Measurements from ENCODE around the gene RTL10.

Gene RTL10

GRCh38 chr22:19863571-19863970 is 8.9 kb upstream of the RTL10 start:
- DNase-seq (ENCODE audit: low read depth), result no peak

GRCh38 chr22:19862619-19863246 is 8.1 kb upstream of the RTL10 start:
- no peak for DNase-seq (ENCODE audit: low read depth)

- no peak for DNase-seq (ENCODE audit: low read depth)
Observed at GRCh38 chr22:19859861-19860510, 5.3 kb upstream of the RTL10 start.

- DNase-seq (ENCODE audit: low read depth), result no peak
Observed at GRCh38 chr22:19857382-19857781, 2.7 kb upstream of the RTL10 start.

GRCh38 chr22:19855504-19856409 is 1.1 kb upstream of the RTL10 start:
- DNase-seq (ENCODE audit: low read depth), result no peak

- DNase-seq (ENCODE audit: low read depth), result no peak
Observed at GRCh38 chr22:19853879-19854777, 546 bp downstream of the RTL10 start.

- DNase-seq (ENCODE audit: low read depth), result no peak
Observed at GRCh38 chr22:19853058-19853878, 1.4 kb downstream of the RTL10 start.

GRCh38 chr22:19852177-19852781 is 2.4 kb downstream of the RTL10 start:
- no peak for DNase-seq (ENCODE audit: low read depth)

GRCh38 chr22:19851291-19852176 is 3.1 kb downstream of the RTL10 start:
- no peak for DNase-seq (ENCODE audit: low read depth)

- no peak for DNase-seq (ENCODE audit: low read depth)
Observed at GRCh38 chr22:19850763-19851109, 3.9 kb downstream of the RTL10 start.

GRCh38 chr22:19849835-19850762 is 4.6 kb downstream of the RTL10 start:
- DNase-seq (ENCODE audit: low read depth), result no peak

GRCh38 chr22:19848298-19849224 is 6.1 kb downstream of the RTL10 start:
- DNase-seq (ENCODE audit: low read depth), result no peak

GRCh38 chr22:19847345-19847632 is 7.4 kb downstream of the RTL10 start:
- DNase-seq (ENCODE audit: low read depth), result no peak

- DNase-seq (ENCODE audit: low read depth), result no peak
Observed at GRCh38 chr22:19846620-19847344, 7.9 kb downstream of the RTL10 start.

GRCh38 chr22:19845054-19845722 is 9.5 kb downstream of the RTL10 start:
- DNase-seq (ENCODE audit: low read depth), result no peak

GRCh38 chr22:19844377-19845053 is 10.2 kb downstream of the RTL10 start:
- DNase-seq (ENCODE audit: low read depth), result no peak

All from HS-27A (cell line).